DOHH2 (cell line): ENCODE measurements around the gene FANCI.

ENCODE experiments used
- H3F3A ChIP-seq: fragments of 200-600 bp; sonication (generic), shearing (Covaris generic); 2 replicates; pipeline ENCODE4 v1.6.0; 2016; ENCODE audit warnings: antibody characterized with exemption, mild to moderate bottlenecking; ENCODE audit not compliant: control insufficient read depth, insufficient read depth
- H3K27ac ChIP-seq: fragments of 200-600 bp; sonication (generic); 2 replicates; pipeline ENCODE4 v1.5.1; 2014; ENCODE audit warnings: low read depth, mild to moderate bottlenecking, low read length, moderate library complexity
- H3K27me3 ChIP-seq: fragments of 200-600 bp; sonication (generic); 2 replicates; pipeline ENCODE4 v1.6.1; 2014; ENCODE audit warnings: mild to moderate bottlenecking, low read length, mixed read lengths; ENCODE audit not compliant: control insufficient read depth
- H3K36me3 ChIP-seq: fragments of 200-600 bp; sonication (generic); 2 replicates; pipeline ENCODE4 v1.6.1; 2014; ENCODE audit warnings: mild to moderate bottlenecking, low read length, moderate library complexity, mixed read lengths; ENCODE audit not compliant: control insufficient read depth
- H3K4me1 ChIP-seq: fragments of 200-600 bp; sonication (generic); 2 replicates; pipeline ENCODE4 v1.6.1; 2014; ENCODE audit warnings: mild to moderate bottlenecking, low read length, mixed read lengths; ENCODE audit not compliant: control insufficient read depth
- H3K4me2 ChIP-seq: fragments of 200-600 bp; sonication (generic); 2 replicates; pipeline ENCODE4 v1.6.0; 2014; ENCODE audit warnings: mild to moderate bottlenecking, low read length, moderate library complexity
- H3K4me3 ChIP-seq: fragments of 200-600 bp; sonication (generic); 2 replicates; pipeline ENCODE4 v1.5.1; 2014; ENCODE audit warnings: mild to moderate bottlenecking, low read length, mixed read lengths
- H3K79me2 ChIP-seq: fragments of 200-600 bp; sonication (generic); 2 replicates; pipeline ENCODE4 v1.6.1; 2014; ENCODE audit warnings: mild to moderate bottlenecking, low read length, mixed read lengths; ENCODE audit not compliant: control insufficient read depth
- H3K9me2 ChIP-seq: fragments of 200-600 bp; sonication (generic); replicated peaks from 2 replicates; pipeline ENCODE4 v1.6.1; 2014; ENCODE audit warnings: mild to moderate bottlenecking, low read length, mixed read lengths; ENCODE audit not compliant: control insufficient read depth
- H3K9me3 ChIP-seq: fragments of 200-600 bp; sonication (generic); 2 replicates; pipeline ENCODE4 v1.6.1; 2014; ENCODE audit warnings: antibody characterized with exemption, low read length, mixed read lengths; ENCODE audit not compliant: control insufficient read depth, insufficient read depth
- H4K20me1 ChIP-seq: fragments of 200-600 bp; sonication (generic); 2 replicates; pipeline ENCODE4 v1.6.0; 2014; ENCODE audit warnings: low read depth, mild to moderate bottlenecking, antibody characterized with exemption, low read length, moderate library complexity; ENCODE audit not compliant: control insufficient read depth, insufficient read depth
- EZH2phosphoT487 ChIP-seq: fragments of 200-600 bp; sonication (generic); IDR thresholded peaks from 2 replicates; pipeline ENCODE4 v1.6.1; 2017; ENCODE audit warnings: borderline replicate concordance, mild to moderate bottlenecking, antibody characterized with exemption, low read length, moderate library complexity, mixed read lengths
- TF ChIP-seq, protein P1 (sequence below): fragments of 200-600 bp; sonication (generic); IDR thresholded peaks from one replicate; pipeline ENCODE4 v1.5.1; 2014; ENCODE audit warnings: antibody characterized with exemption, mild to moderate bottlenecking, low read depth, low read length; ENCODE audit not compliant: poor library complexity, severe bottlenecking

FANCI gene

DNA sequence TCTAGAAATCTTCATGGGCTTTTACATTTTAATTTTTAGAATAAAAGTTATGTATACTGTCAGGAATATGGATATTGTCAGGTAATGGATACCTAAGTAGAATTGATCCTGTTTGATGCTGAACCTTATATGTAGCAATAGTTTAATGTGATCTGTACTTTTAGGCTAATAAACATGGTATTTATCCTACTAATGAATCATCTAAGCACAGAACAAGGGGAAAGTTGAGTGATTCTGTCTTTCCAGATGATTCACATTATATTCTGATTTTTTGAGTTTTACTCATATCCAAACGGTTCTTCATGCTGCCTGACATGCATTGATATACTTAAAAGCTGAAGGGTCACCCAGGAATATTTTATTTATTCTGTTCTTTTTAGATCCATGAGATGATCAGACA is 34.5 kb downstream of the FANCI start:
- TF ChIP-seq, protein P1, sequence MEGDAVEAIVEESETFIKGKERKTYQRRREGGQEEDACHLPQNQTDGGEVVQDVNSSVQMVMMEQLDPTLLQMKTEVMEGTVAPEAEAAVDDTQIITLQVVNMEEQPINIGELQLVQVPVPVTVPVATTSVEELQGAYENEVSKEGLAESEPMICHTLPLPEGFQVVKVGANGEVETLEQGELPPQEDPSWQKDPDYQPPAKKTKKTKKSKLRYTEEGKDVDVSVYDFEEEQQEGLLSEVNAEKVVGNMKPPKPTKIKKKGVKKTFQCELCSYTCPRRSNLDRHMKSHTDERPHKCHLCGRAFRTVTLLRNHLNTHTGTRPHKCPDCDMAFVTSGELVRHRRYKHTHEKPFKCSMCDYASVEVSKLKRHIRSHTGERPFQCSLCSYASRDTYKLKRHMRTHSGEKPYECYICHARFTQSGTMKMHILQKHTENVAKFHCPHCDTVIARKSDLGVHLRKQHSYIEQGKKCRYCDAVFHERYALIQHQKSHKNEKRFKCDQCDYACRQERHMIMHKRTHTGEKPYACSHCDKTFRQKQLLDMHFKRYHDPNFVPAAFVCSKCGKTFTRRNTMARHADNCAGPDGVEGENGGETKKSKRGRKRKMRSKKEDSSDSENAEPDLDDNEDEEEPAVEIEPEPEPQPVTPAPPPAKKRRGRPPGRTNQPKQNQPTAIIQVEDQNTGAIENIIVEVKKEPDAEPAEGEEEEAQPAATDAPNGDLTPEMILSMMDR: no peak
- TF ChIP-seq EZH2phosphoT487: no peak
- Histone ChIP-seq H3K9me3 (no peaks in the 10 kb centered on the region), H3K36me3 (peaks cover 98% of the 10 kb centered on the region), H3F3A (0 out of 2 replicates have a peak, but pooled peaks cover 4% of the 10 kb centered on the region), H3K4me1 (no peaks in the 10 kb centered on the region), H3K27ac (no peak overlapping the region), H3K4me3 (no peak overlapping the region), H3K9me2 (no peaks in the 10 kb centered on the region), H3K79me2 (no peaks in the 10 kb centered on the region), H3K4me2 (no peak overlapping the region), H4K20me1 (no peaks in the 10 kb centered on the region), H3K27me3 (no peaks in the 10 kb centered on the region)

DNA sequence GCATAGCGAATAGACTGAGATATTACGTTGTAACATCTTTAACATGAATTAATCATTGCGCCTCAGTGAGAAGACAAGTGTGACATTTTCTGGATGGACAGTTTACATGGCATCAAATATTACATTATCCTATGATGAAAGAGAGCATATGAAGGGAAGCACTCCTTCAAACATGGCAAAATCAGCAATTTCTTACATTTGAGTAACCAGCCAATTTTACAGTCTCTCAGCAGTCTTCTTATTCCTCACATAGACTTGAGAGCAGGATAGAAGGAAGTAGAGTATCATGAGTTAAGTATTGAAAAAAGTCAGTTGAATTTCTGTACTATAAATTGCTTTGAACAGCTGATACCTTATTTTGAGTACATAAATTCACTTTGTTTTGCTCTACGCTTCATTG is 38.9 kb downstream of the FANCI start:
- Histone ChIP-seq H3K4me1 (no peaks in the 10 kb centered on the region), H3K4me3 (no peak overlapping the region), H3K9me2 (no peaks in the 10 kb centered on the region), H3F3A (0 out of 2 replicates have a peak, but pooled peaks cover 4% of the 10 kb centered on the region), H3K36me3 (peaks cover 94% of the 10 kb centered on the region), H3K27ac (no peak overlapping the region), H3K9me3 (no peaks in the 10 kb centered on the region), H4K20me1 (no peaks in the 10 kb centered on the region), H3K79me2 (no peaks in the 10 kb centered on the region), H3K27me3 (no peaks in the 10 kb centered on the region), H3K4me2 (no peak overlapping the region)
- TF ChIP-seq EZH2phosphoT487: no peak
- TF ChIP-seq, protein P1: no peak

DNA sequence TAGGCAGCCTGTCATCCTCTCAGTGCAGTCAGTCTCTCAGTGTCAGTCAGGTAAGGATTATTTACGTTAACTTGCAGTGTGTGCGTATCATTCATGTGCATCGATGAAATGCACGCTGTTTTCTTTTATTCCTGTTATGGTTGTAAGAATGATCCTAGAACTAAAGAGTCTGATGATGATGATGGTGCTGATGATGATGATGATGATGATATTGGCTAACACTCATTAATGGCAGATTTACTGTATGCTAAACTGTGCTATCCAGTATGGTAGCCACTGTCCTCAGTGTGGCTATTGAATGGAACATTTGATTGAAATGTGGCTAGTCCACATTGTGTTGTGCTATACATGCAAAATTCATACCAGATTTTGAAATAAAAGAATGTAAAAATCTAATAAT is 39.4 kb downstream of the FANCI start:
- no peak overlapping the region for H3K27ac ChIP-seq
- TF ChIP-seq EZH2phosphoT487: no peak
- TF ChIP-seq, protein P1: no peak
- no peaks in the 10 kb centered on the region for H3K9me2 ChIP-seq
- no peaks in the 10 kb centered on the region for H3K4me1 ChIP-seq
- H3K27me3 ChIP-seq: no peaks in the 10 kb centered on the region
- H3K9me3 ChIP-seq: no peaks in the 10 kb centered on the region
- 0 out of 2 replicates have a peak, but pooled peaks cover 4% of the 10 kb centered on the region for H3F3A ChIP-seq
- no peak overlapping the region for H3K4me2 ChIP-seq
- H4K20me1 ChIP-seq: no peaks in the 10 kb centered on the region
- H3K79me2 ChIP-seq: no peaks in the 10 kb centered on the region
- no peak overlapping the region for H3K4me3 ChIP-seq
- H3K36me3 ChIP-seq: peaks cover 95% of the 10 kb centered on the region

DNA sequence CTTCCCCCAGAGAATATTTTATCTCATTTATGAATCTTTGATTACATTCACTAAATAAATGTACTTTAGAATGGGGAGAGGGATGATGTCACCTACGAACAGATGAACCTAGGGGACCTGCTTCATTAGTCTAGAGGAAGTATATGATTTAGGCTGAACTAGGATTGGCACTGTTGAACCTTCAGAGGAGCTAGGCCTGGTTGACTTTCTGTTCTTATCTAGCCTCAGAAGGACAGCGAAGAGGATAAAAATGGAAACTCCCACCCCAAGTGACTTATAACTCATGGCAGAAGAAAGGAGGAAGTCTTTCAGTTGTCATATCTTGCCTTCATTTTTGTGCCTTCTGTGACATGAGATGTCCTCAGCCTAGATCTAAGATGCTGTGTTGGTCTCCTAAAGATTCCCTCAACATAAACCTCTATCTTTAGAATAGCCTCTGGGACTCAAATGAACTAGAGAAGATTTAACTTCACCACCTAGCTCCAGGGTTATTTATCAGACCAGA is 48.2 kb downstream of the FANCI start:
- H3K27me3 ChIP-seq: no peaks in the 10 kb centered on the region

More for the DNA sequence above, 48.2 kb downstream of the FANCI start:
- no peaks in the 10 kb centered on the region for H3K9me2 ChIP-seq
- no peaks in the 10 kb centered on the region for H3K9me3 ChIP-seq
- H3K4me3 ChIP-seq: no peak overlapping the region
- no peaks in the 10 kb centered on the region for H3F3A ChIP-seq
- no peak overlapping the region for H3K4me2 ChIP-seq
- H3K79me2 ChIP-seq: no peaks in the 10 kb centered on the region
- H3K36me3 ChIP-seq: peaks cover 82% of the 10 kb centered on the region
- no peaks in the 10 kb centered on the region for H3K4me1 ChIP-seq
- no peaks in the 10 kb centered on the region for H4K20me1 ChIP-seq
- TF ChIP-seq, protein P1: no peak
- no peak for TF ChIP-seq EZH2phosphoT487
- no peak overlapping the region for H3K27ac ChIP-seq
